ENCODE data around the gene SSTR3. TPM values are rescaled to one million over a fixed set of nuclear protein-coding genes. Genes with fewer than 3 reads are reported as not detected.
A peak's percentile ranks its signal among the peaks of the same experiment; 100 is the strongest.

SSTR3 gene
- total and polyA plus RNA-seq, 2 donors, result 3.9 to 25.6 TPM

GRCh38 chr22:37230673-37231405, 18.6 kb upstream of the SSTR3 start:
- WGBS, result 73% methylated on average over 14 of the region's 14 CpGs
- no peaks in the 10 kb centered on the region for H3K27me3 ChIP-seq (ENCODE audit: control insufficient read depth in 2 of 2, insufficient read depth in 1 of 2, low read length in 1 of 2)
- peak overlapping the region; percentile 94 to 97 for H3K27ac ChIP-seq (ENCODE audit: low read depth in 1 of 2, low read length in 1 of 2)
- peaks cover 0 to 9% of the 10 kb centered on the region in 2 donors for H3K9me3 ChIP-seq (ENCODE audit: control insufficient read depth in 2 of 2, insufficient read depth in 1 of 2, low read length in 1 of 2)
- peaks cover 76 to 90% of the 10 kb centered on the region in 2 donors for H3K36me3 ChIP-seq (ENCODE audit: control insufficient read depth in 2 of 2, insufficient read depth in 2 of 2, low read length in 1 of 2)
- DNase-seq (ENCODE audit: low read depth in 6 of 9, low spot score in 9 of 9), result peak in 1 of 9 donors; percentile 81
- peak overlapping the region; percentile 46 for H3K4me3 ChIP-seq (ENCODE audit: low read length in 2 of 2)
- peaks cover 76 to 93% of the 10 kb centered on the region in 2 donors for H3K4me1 ChIP-seq (ENCODE audit: control insufficient read depth in 2 of 2, insufficient read depth in 2 of 2, low read length in 2 of 2)

DNA sequence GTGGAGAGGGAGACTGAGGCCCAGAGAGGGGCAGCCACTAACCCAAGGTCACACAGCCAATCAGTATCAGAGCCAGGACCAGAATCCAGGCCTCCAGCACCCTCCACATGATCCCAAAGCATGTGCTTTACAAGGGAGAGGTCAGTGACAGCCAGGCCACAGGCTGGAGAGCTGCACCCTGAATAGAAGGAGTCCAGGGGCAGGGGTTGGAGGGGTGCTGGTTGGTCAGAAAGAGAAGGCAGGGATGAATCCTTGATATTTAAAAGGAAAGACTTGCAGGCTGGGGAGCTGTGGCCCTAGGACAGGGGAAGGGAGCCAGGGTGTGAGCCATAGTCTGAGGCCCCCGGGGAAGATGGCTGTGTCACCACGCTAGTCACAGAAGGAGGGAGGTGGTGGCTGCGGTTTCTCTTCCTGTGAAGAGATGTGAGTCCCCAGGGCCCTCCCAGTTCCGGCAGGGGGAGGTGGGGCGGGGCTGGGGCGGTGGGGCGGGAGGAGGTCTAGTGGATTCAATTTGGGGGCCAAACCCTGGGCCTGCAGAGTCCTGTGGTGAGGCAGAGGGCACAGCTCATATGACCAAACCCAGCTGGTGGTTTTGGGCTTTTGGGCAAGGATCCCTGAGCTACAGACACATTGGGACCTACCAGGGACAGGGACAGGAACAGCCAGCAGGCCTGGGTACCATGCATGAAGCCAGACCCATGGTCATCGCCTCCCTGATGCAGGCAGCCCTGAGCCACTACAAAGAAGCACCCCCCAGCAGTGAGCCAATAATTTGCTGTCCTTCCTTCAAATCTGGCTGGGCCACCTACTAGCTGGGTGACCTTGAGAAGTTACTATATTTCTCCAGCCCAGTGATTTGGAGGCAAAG, 17.8 kb upstream of the SSTR3 start:
- peak overlapping the region; percentile 46 for H3K4me3 ChIP-seq (ENCODE audit: low read length in 2 of 2)
- H3K9me3 ChIP-seq (ENCODE audit: control insufficient read depth in 2 of 2, insufficient read depth in 1 of 2, low read length in 1 of 2), result peaks cover 0 to 9% of the 10 kb centered on the region in 2 donors
- no peaks in the 10 kb centered on the region for H3K27me3 ChIP-seq (ENCODE audit: control insufficient read depth in 2 of 2, insufficient read depth in 1 of 2, low read length in 1 of 2)
- peaks cover 69 to 93% of the 10 kb centered on the region in 2 donors for H3K4me1 ChIP-seq (ENCODE audit: control insufficient read depth in 2 of 2, insufficient read depth in 2 of 2, low read length in 2 of 2)
- 11% methylated on average over 8 of the region's 8 CpGs for WGBS
- peaks cover 76 to 90% of the 10 kb centered on the region in 2 donors for H3K36me3 ChIP-seq (ENCODE audit: control insufficient read depth in 2 of 2, insufficient read depth in 2 of 2, low read length in 1 of 2)
- peak in 4 of 9 donors; percentile 86 to 95 (median 90) for DNase-seq (ENCODE audit: low read depth in 6 of 9, low spot score in 9 of 9)
- H3K27ac ChIP-seq (ENCODE audit: low read depth in 1 of 2, low read length in 1 of 2), result peak overlapping the region; percentile 94 to 97

DNA sequence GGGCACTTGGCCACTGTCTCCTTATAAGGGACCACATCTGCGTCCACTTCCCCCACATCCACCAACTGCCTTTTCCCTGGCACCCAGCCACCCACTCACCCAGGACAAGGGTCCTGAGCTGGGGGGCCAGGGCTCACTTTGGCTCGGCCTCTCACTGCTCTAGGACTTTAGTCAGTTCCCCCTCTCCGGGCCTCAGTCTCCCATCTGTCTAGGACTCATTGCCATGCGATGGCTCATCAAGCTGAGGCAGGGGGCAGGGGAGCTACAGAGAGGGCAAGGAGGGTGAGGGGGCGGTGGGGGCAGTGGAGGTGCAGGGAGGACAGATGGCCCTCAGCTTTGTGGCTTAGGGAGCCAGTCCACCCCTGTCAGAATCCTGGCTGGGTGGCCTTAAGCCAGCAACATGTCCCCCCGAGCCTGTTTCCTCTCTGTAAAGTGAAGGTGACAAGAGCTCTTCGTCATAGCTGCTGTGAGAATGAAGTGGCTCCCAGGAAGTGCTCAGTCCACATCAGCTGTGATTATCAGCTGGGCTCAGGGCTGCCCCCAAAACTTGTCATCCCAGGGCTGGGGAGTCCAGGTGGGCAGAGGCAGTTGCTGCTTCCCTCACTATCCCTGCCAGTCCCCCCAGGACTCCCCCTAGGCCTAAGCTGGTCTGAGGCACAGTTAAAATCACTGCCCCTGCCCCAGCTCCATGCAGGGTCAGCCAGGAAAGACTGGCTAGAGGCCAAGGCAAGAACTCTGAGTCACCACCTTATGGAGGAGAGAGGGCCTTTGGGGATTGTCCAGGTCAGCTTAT, 16.9 kb upstream of the SSTR3 start:
- peak in 1 of 9 donors; percentile 67 for DNase-seq (ENCODE audit: low read depth in 6 of 9, low spot score in 9 of 9)
- peaks cover 0 to 12% of the 10 kb centered on the region in 2 donors for H3K9me3 ChIP-seq (ENCODE audit: control insufficient read depth in 2 of 2, insufficient read depth in 1 of 2, low read length in 1 of 2)
- H3K4me1 ChIP-seq (ENCODE audit: control insufficient read depth in 2 of 2, insufficient read depth in 2 of 2, low read length in 2 of 2), result peaks cover 69 to 93% of the 10 kb centered on the region in 2 donors
- H3K4me3 ChIP-seq (ENCODE audit: low read length in 2 of 2), result peak overlapping the region; percentile 46
- H3K27me3 ChIP-seq (ENCODE audit: control insufficient read depth in 2 of 2, insufficient read depth in 1 of 2, low read length in 1 of 2), result no peaks in the 10 kb centered on the region
- H3K27ac ChIP-seq (ENCODE audit: low read depth in 1 of 2, low read length in 1 of 2), result peak overlapping the region; percentile 94 to 96
- peaks cover 76 to 90% of the 10 kb centered on the region in 2 donors for H3K36me3 ChIP-seq (ENCODE audit: control insufficient read depth in 2 of 2, insufficient read depth in 2 of 2, low read length in 1 of 2)
- WGBS, result 68% methylated on average over 7 of the region's 7 CpGs

DNA sequence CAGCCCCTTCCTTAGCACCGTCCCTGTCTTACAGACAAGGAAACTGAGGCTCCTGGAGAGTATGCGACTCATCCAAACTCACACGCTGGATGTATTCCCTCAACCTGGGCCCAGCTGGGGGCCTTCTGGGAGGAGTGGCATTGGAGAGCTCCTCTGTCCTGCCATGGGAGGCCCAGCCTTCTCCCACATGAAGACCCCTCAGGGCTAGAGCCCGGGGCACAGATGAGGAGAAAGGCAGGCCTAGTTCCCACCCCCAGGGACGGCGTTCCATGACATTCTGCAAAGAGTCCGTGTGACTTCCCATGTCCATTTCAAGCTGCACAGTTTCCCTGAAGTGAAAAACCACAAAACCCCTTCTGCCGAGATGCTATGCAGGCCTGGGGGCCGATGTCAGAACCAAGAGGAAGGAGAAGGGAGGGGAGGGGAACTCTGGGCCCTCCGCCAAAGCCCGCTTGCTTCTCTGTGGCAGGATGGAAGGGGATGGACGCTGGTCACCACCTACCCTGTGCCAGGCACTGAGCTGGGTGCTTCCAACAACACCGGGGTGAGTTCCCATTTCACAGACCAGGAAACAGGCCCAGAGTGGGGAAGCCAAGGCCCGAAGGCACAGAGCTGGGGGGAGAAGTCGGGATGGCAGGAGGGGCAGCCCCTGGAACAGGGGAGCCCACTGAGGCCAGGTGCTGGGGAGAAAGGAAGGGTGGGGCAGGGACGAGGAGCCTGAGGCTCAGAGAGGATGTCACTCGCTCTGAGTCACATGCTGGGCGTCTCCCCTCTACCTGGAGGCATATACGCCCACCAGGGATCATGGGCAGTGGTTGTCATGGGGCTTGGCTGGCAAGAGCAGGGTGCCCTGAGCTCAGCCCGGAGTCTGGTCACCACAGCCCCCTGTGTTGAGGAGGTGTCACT, 16.1 kb upstream of the SSTR3 start:
- peak overlapping the region; percentile 25 to 46 for H3K4me3 ChIP-seq (ENCODE audit: low read length in 2 of 2)
- peak overlapping the region; percentile 94 to 96 for H3K27ac ChIP-seq (ENCODE audit: low read depth in 1 of 2, low read length in 1 of 2)
- H3K27me3 ChIP-seq (ENCODE audit: control insufficient read depth in 2 of 2, insufficient read depth in 1 of 2, low read length in 1 of 2), result no peaks in the 10 kb centered on the region
- H3K9me3 ChIP-seq (ENCODE audit: control insufficient read depth in 2 of 2, insufficient read depth in 1 of 2, low read length in 1 of 2), result peaks cover 0 to 17% of the 10 kb centered on the region in 2 donors
- H3K36me3 ChIP-seq (ENCODE audit: control insufficient read depth in 2 of 2, insufficient read depth in 2 of 2, low read length in 1 of 2), result peaks cover 69 to 90% of the 10 kb centered on the region in 2 donors
- peaks cover 63 to 93% of the 10 kb centered on the region in 2 donors for H3K4me1 ChIP-seq (ENCODE audit: control insufficient read depth in 2 of 2, insufficient read depth in 2 of 2, low read length in 2 of 2)
- DNase-seq (ENCODE audit: low read depth in 6 of 9, low spot score in 9 of 9), result peak in 2 of 9 donors; percentile 55 to 69
- 41% methylated on average over 20 of the region's 20 CpGs for WGBS

- peak overlapping the region; percentile 68 to 93 for H3K27ac ChIP-seq (ENCODE audit: low read depth in 1 of 2, low read length in 1 of 2)
Measured at GRCh38 chr22:37226514-37226913, 14.2 kb upstream of the SSTR3 start.

DNA sequence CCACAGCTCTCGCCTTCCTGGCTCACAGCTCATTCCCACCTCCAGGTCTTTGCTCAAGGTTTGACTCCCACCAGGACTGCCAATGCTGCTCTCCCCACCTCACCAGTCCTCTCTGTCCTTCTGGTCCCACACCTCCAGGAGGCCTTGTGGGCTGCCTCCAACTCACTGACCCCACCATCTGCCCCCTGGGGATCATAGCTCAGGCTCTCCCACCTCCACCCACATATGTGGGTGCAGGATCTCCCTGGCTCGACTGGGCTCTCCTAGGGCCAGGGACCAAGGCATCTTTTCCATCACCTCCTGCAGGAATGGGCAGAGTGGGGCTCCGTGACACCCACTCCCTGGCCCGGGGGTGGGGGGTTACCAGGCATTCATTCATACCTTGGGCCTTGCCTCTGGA, 13.8 kb upstream of the SSTR3 start:
- Histone ChIP-seq H3K36me3 (ENCODE audit: control insufficient read depth in 2 of 2, insufficient read depth in 2 of 2, low read length in 1 of 2) (peaks cover 56 to 72% of the 10 kb centered on the region in 2 donors), H3K4me3 (ENCODE audit: low read length in 2 of 2) (no peak overlapping the region), H3K4me1 (ENCODE audit: control insufficient read depth in 2 of 2, insufficient read depth in 2 of 2, low read length in 2 of 2) (peaks cover 64 to 92% of the 10 kb centered on the region in 2 donors), H3K9me3 (ENCODE audit: control insufficient read depth in 2 of 2, insufficient read depth in 1 of 2, low read length in 1 of 2) (peaks cover 0 to 34% of the 10 kb centered on the region in 2 donors), H3K27ac (ENCODE audit: low read depth in 1 of 2, low read length in 1 of 2) (peak overlapping the region; percentile 72 to 93), H3K27me3 (ENCODE audit: control insufficient read depth in 2 of 2, insufficient read depth in 1 of 2, low read length in 1 of 2) (no peaks in the 10 kb centered on the region)
- DNase-seq (ENCODE audit: low read depth in 6 of 9, low spot score in 9 of 9), result no peak
- WGBS, result 97% methylated on average over 4 of the region's 4 CpGs

More at GRCh38 chr22:37226514-37226913, 14.2 kb upstream of the SSTR3 start:
- Histone ChIP-seq H3K27me3 (ENCODE audit: control insufficient read depth in 2 of 2, insufficient read depth in 1 of 2, low read length in 1 of 2) (no peaks in the 10 kb centered on the region), H3K4me1 (ENCODE audit: control insufficient read depth in 2 of 2, insufficient read depth in 2 of 2, low read length in 2 of 2) (peaks cover 64 to 92% of the 10 kb centered on the region in 2 donors), H3K4me3 (ENCODE audit: low read length in 2 of 2) (no peak overlapping the region), H3K36me3 (ENCODE audit: control insufficient read depth in 2 of 2, insufficient read depth in 2 of 2, low read length in 1 of 2) (peaks cover 61 to 76% of the 10 kb centered on the region in 2 donors), H3K9me3 (ENCODE audit: control insufficient read depth in 2 of 2, insufficient read depth in 1 of 2, low read length in 1 of 2) (peaks cover 0 to 30% of the 10 kb centered on the region in 2 donors)
- DNase-seq (ENCODE audit: low read depth in 6 of 9, low spot score in 9 of 9), result no peak
- 92% methylated on average over 14 of the region's 14 CpGs for WGBS

DNA sequence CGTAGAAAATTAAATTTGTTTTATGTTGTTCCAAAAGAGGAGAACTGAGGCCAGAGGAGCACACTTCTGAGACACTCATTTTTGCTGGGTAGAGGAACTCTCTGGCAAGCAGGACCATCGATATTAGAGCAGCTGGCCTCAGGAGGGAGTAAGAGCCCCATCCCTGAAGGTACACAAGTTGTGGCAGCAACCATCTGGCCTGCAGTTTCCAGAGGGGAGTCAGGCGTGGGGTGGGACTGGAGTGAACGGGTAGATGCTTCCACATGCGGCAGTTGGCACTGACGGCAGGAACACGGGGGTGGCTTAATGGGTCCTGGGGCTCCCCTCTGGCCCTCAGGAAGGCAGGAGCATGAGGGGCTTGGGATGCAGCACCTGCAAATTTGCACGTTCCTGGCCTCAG, 13.2 kb upstream of the SSTR3 start:
- H3K36me3 ChIP-seq (ENCODE audit: control insufficient read depth in 2 of 2, insufficient read depth in 2 of 2, low read length in 1 of 2), result peaks cover 50 to 66% of the 10 kb centered on the region in 2 donors
- H3K9me3 ChIP-seq (ENCODE audit: control insufficient read depth in 2 of 2, insufficient read depth in 1 of 2, low read length in 1 of 2), result peaks cover 0 to 34% of the 10 kb centered on the region in 2 donors
- H3K4me1 ChIP-seq (ENCODE audit: control insufficient read depth in 2 of 2, insufficient read depth in 2 of 2, low read length in 2 of 2), result peaks cover 64 to 92% of the 10 kb centered on the region in 2 donors
- H3K27me3 ChIP-seq (ENCODE audit: control insufficient read depth in 2 of 2, insufficient read depth in 1 of 2, low read length in 1 of 2), result no peaks in the 10 kb centered on the region
- no peak overlapping the region for H3K4me3 ChIP-seq (ENCODE audit: low read length in 2 of 2)
- DNase-seq (ENCODE audit: low read depth in 6 of 9, low spot score in 9 of 9), result no peak
- WGBS, result 89% methylated on average over 8 of the region's 8 CpGs
- peak overlapping the region; percentile 62 to 93 for H3K27ac ChIP-seq (ENCODE audit: low read depth in 1 of 2, low read length in 1 of 2)

Data from thymus (tissue), 11 donors.